Skeletal muscle satellite cell (primary cell): Measurements from ENCODE around the gene SEMA4D.
"Not testable (repeated sequence)": the region's sequence is repeated elsewhere in the genome, so short reads cannot be mapped to it uniquely, and the experiment has no call there.

Experiments used
- H3K27me3 ChIP-seq: 2 replicates; pipeline ENCODE4 v1.7.0; 2013; ENCODE audit warnings: low read length; ENCODE audit not compliant: control insufficient read depth, insufficient read depth
- H3K36me3 ChIP-seq: 2 replicates; pipeline ENCODE4 v1.7.0; 2013; ENCODE audit warnings: mild to moderate bottlenecking, control low read depth, low read length; ENCODE audit not compliant: insufficient read depth
- H3K4me1 ChIP-seq: 2 replicates; pipeline ENCODE4 v1.7.0; 2013; ENCODE audit warnings: low read length; ENCODE audit not compliant: control insufficient read depth, insufficient read depth
- H3K4me2 ChIP-seq: 2 replicates; pipeline ENCODE4 v1.7.0; 2013; ENCODE audit warnings: mild to moderate bottlenecking, low read length
- H3K4me3 ChIP-seq: 2 replicates; pipeline ENCODE4 v1.7.0; 2013; ENCODE audit warnings: low read length
- H3K9ac ChIP-seq: 2 replicates; pipeline ENCODE4 v1.7.0; 2013; ENCODE audit warnings: mild to moderate bottlenecking, low read depth, low read length, moderate library complexity
- H3K9me3 ChIP-seq: replicated peaks from 2 replicates; pipeline ENCODE4 v1.7.0; 2013; ENCODE audit warnings: mild to moderate bottlenecking, control low read depth, low read length

SEMA4D gene

DNA sequence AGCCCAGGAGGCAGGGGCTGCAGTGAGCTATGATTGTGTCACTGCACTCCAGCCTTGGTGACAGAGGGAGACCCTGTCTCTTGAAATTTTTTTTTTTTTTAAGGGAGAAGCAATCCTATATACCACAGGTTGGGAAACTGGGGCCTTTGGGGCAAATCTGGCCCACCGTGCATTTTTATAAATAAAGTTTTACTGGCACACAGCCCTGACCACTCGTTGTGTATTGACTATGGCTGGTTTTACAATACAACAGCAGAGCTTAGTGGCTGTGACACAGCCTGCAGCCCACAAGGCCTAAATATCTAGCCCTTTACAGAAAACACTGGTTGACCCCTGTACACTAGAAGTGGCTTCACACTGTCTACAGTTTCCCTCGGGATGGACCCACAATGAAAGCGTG, 121.6 kb downstream of the SEMA4D start:
- Histone ChIP-seq H3K4me1 (no peaks in the 10 kb centered on the region), H3K9me3 (no peaks in the 10 kb centered on the region), H3K27me3 (no peaks in the 10 kb centered on the region), H3K36me3 (no peaks in the 10 kb centered on the region), H3K9ac (no peak overlapping the region), H3K4me3 (no peak overlapping the region), H3K4me2 (no peak overlapping the region)

- Histone ChIP-seq H3K27me3 (no peaks in the 10 kb centered on the region), H3K36me3 (no peaks in the 10 kb centered on the region), H3K4me1 (no peaks in the 10 kb centered on the region), H3K4me3 (no peak overlapping the region), H3K4me2 (no peak overlapping the region), H3K9me3 (no peaks in the 10 kb centered on the region), H3K9ac (no peak overlapping the region)
These were observed 122.6 kb downstream of the SEMA4D start for GRCh38 chr9:89375191-89375760.

GRCh38 chr9:89374176-89374575, 123.7 kb downstream of the SEMA4D start:
- H3K36me3 ChIP-seq = no peaks in the 10 kb centered on the region
- H3K4me3 ChIP-seq = no peak overlapping the region
- no peak overlapping the region for H3K4me2 ChIP-seq
- H3K9ac ChIP-seq = no peak overlapping the region
- no peaks in the 10 kb centered on the region for H3K9me3 ChIP-seq
- H3K27me3 ChIP-seq = no peaks in the 10 kb centered on the region
- H3K4me1 ChIP-seq = no peaks in the 10 kb centered on the region

- Histone ChIP-seq H3K4me1 (no peaks in the 10 kb centered on the region), H3K36me3 (no peaks in the 10 kb centered on the region)
These were observed 124.9 kb downstream of the SEMA4D start for GRCh38 chr9:89372979-89373378.

GRCh38 chr9:89372230-89372816, 125.6 kb downstream of the SEMA4D start:
- Histone ChIP-seq H3K36me3 (no peaks in the 10 kb centered on the region), H3K27me3 (no peaks in the 10 kb centered on the region), H3K9ac (no peak overlapping the region), H3K4me3 (no peak overlapping the region), H3K4me1 (no peaks in the 10 kb centered on the region), H3K9me3 (no peaks in the 10 kb centered on the region), H3K4me2 (no peak overlapping the region)

More at GRCh38 chr9:89372979-89373378, 124.9 kb downstream of the SEMA4D start:
- Histone ChIP-seq H3K4me2 (no peak overlapping the region), H3K9ac (no peak overlapping the region), H3K9me3 (no peaks in the 10 kb centered on the region), H3K4me3 (no peak overlapping the region), H3K27me3 (no peaks in the 10 kb centered on the region)

GRCh38 chr9:89371791-89372190, 126.1 kb downstream of the SEMA4D start:
- H3K4me3 ChIP-seq, H3K36me3 ChIP-seq: not testable (repeated sequence)

GRCh38 chr9:89370593-89370992, 127.3 kb downstream of the SEMA4D start:
- Histone ChIP-seq H3K9me3 (no peaks in the 10 kb centered on the region), H3K9ac (no peak overlapping the region), H3K36me3 (no peaks in the 10 kb centered on the region), H3K27me3 (no peaks in the 10 kb centered on the region), H3K4me3 (no peak overlapping the region), H3K4me1 (no peaks in the 10 kb centered on the region), H3K4me2 (no peak overlapping the region)

More at GRCh38 chr9:89371791-89372190, 126.1 kb downstream of the SEMA4D start:
- H3K4me1 ChIP-seq, H3K9me3 ChIP-seq, H3K27me3 ChIP-seq, H3K4me2 ChIP-seq, H3K9ac ChIP-seq: not testable (repeated sequence)

- H3K9ac ChIP-seq = no peak overlapping the region
- H3K4me3 ChIP-seq = no peak overlapping the region
- no peak overlapping the region for H3K4me2 ChIP-seq
- H3K9me3 ChIP-seq = no peaks in the 10 kb centered on the region
- H3K36me3 ChIP-seq = peaks cover 3% of the 10 kb centered on the region
- no peaks in the 10 kb centered on the region for H3K27me3 ChIP-seq
- no peaks in the 10 kb centered on the region for H3K4me1 ChIP-seq
These were observed 128.9 kb downstream of the SEMA4D start for GRCh38 chr9:89368978-89369377.

GRCh38 chr9:89368550-89368949, 129.4 kb downstream of the SEMA4D start:
- Histone ChIP-seq H3K36me3 (peaks cover 4% of the 10 kb centered on the region), H3K4me1 (no peaks in the 10 kb centered on the region), H3K27me3 (no peaks in the 10 kb centered on the region), H3K4me3 (no peak overlapping the region), H3K9ac (no peak overlapping the region), H3K4me2 (no peak overlapping the region), H3K9me3 (no peaks in the 10 kb centered on the region)

- H3K9me3 ChIP-seq = no peaks in the 10 kb centered on the region
- peaks cover 4% of the 10 kb centered on the region for H3K36me3 ChIP-seq
- H3K27me3 ChIP-seq = no peaks in the 10 kb centered on the region
- no peak overlapping the region for H3K4me2 ChIP-seq
- no peaks in the 10 kb centered on the region for H3K4me1 ChIP-seq
- H3K9ac ChIP-seq = no peak overlapping the region
- H3K4me3 ChIP-seq = no peak overlapping the region
These were observed 130.0 kb downstream of the SEMA4D start for GRCh38 chr9:89367726-89368437.

GRCh38 chr9:89367281-89367680, 130.6 kb downstream of the SEMA4D start:
- no peak overlapping the region for H3K4me3 ChIP-seq
- no peaks in the 10 kb centered on the region for H3K9me3 ChIP-seq
- no peak overlapping the region for H3K9ac ChIP-seq
- peaks cover 6% of the 10 kb centered on the region for H3K36me3 ChIP-seq
- H3K4me1 ChIP-seq = no peaks in the 10 kb centered on the region
- no peaks in the 10 kb centered on the region for H3K27me3 ChIP-seq
- H3K4me2 ChIP-seq = no peak overlapping the region

DNA sequence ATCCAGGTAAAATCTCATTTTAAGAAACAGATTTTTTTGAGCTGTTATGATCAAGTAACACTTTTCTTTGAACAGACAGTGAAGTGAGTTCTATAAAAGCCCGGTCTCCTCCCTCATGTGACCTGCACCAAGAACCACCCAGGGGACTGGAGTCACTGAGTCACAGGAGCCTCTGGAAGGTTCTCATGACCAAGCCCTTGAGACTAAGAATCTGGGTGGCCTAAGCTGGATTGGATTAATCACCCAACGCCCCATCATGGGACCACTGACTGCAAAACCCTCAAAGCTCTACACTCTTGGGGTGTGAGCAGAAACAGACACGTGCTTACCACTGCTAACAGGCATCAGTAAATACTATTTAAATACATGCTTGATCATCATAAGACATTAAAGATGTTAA, 131.2 kb downstream of the SEMA4D start:
- H3K4me2 ChIP-seq = no peak overlapping the region
- no peaks in the 10 kb centered on the region for H3K9me3 ChIP-seq
- no peaks in the 10 kb centered on the region for H3K4me1 ChIP-seq
- H3K4me3 ChIP-seq = no peak overlapping the region
- H3K36me3 ChIP-seq = peaks cover 11% of the 10 kb centered on the region
- no peaks in the 10 kb centered on the region for H3K27me3 ChIP-seq
- no peak overlapping the region for H3K9ac ChIP-seq
